ENCODE measurements around the gene PAGE2.

The PAGE2 gene

GRCh38 chrX:55099162-55099561 is 10.3 kb downstream of the PAGE2 start (continued):
- no peak for TF ChIP-seq PATZ1 (CRISPR knock-in tag; IDR thresholded peaks at IDR 0.05; ENCODE audit: borderline replicate concordance)
- no peak for TF ChIP-seq POU6F1 (CRISPR knock-in tag; IDR thresholded peaks at IDR 0.05; ENCODE audit: borderline replicate concordance, low read depth)

GRCh38 chrX:55102754-55103153 is 13.9 kb downstream of the PAGE2 start:
- no peak for ATAC-seq
- TF ChIP-seq ZFP30 (CRISPR knock-in tag; IDR thresholded peaks at IDR 0.05) (no peak), ZNF565 (CRISPR knock-in tag; conservative IDR thresholded peaks at IDR 0.05; ENCODE audit: low read depth) (no peak), ISL1 (CRISPR knock-in tag; IDR thresholded peaks at IDR 0.05) (no peak), RARB (CRISPR knock-in tag; IDR thresholded peaks at IDR 0.05) (no peak), BACH2 (CRISPR knock-in tag; IDR thresholded peaks at IDR 0.05; ENCODE audit: borderline replicate concordance) (no peak), ZC3H10 (CRISPR knock-in tag; IDR thresholded peaks at IDR 0.05) (no peak), PPARA (CRISPR knock-in tag; IDR thresholded peaks at IDR 0.05; ENCODE audit: borderline replicate concordance) (no peak), ESRRG (CRISPR knock-in tag; IDR thresholded peaks at IDR 0.05) (no peak), OSR1 (CRISPR knock-in tag; IDR thresholded peaks at IDR 0.05) (no peak), ZNF70 (CRISPR knock-in tag; IDR thresholded peaks at IDR 0.05) (no peak), ZNF8 (CRISPR knock-in tag; IDR thresholded peaks at IDR 0.05) (no peak)
- TF ChIP-seq, protein P1, sequence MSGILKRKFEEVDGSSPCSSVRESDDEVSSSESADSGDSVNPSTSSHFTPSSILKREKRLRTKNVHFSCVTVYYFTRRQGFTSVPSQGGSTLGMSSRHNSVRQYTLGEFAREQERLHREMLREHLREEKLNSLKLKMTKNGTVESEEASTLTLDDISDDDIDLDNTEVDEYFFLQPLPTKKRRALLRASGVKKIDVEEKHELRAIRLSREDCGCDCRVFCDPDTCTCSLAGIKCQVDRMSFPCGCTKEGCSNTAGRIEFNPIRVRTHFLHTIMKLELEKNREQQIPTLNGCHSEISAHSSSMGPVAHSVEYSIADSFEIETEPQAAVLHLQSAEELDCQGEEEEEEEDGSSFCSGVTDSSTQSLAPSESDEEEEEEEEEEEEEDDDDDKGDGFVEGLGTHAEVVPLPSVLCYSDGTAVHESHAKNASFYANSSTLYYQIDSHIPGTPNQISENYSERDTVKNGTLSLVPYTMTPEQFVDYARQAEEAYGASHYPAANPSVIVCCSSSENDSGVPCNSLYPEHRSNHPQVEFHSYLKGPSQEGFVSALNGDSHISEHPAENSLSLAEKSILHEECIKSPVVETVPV (CRISPR knock-in tag; IDR thresholded peaks at IDR 0.05) = no peak
- TF ChIP-seq, protein P2, sequence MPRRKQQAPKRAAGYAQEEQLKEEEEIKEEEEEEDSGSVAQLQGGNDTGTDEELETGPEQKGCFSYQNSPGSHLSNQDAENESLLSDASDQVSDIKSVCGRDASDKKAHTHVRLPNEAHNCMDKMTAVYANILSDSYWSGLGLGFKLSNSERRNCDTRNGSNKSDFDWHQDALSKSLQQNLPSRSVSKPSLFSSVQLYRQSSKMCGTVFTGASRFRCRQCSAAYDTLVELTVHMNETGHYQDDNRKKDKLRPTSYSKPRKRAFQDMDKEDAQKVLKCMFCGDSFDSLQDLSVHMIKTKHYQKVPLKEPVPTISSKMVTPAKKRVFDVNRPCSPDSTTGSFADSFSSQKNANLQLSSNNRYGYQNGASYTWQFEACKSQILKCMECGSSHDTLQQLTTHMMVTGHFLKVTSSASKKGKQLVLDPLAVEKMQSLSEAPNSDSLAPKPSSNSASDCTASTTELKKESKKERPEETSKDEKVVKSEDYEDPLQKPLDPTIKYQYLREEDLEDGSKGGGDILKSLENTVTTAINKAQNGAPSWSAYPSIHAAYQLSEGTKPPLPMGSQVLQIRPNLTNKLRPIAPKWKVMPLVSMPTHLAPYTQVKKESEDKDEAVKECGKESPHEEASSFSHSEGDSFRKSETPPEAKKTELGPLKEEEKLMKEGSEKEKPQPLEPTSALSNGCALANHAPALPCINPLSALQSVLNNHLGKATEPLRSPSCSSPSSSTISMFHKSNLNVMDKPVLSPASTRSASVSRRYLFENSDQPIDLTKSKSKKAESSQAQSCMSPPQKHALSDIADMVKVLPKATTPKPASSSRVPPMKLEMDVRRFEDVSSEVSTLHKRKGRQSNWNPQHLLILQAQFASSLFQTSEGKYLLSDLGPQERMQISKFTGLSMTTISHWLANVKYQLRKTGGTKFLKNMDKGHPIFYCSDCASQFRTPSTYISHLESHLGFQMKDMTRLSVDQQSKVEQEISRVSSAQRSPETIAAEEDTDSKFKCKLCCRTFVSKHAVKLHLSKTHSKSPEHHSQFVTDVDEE (CRISPR knock-in tag; IDR thresholded peaks at IDR 0.05) = no peak
- TF ChIP-seq, protein P3, sequence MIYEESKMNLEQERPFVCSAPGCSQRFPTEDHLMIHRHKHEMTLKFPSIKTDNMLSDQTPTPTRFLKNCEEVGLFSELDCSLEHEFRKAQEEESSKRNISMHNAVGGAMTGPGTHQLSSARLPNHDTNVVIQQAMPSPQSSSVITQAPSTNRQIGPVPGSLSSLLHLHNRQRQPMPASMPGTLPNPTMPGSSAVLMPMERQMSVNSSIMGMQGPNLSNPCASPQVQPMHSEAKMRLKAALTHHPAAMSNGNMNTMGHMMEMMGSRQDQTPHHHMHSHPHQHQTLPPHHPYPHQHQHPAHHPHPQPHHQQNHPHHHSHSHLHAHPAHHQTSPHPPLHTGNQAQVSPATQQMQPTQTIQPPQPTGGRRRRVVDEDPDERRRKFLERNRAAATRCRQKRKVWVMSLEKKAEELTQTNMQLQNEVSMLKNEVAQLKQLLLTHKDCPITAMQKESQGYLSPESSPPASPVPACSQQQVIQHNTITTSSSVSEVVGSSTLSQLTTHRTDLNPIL (CRISPR knock-in tag; IDR thresholded peaks at IDR 0.05; ENCODE audit: low read depth) = no peak

DNA sequence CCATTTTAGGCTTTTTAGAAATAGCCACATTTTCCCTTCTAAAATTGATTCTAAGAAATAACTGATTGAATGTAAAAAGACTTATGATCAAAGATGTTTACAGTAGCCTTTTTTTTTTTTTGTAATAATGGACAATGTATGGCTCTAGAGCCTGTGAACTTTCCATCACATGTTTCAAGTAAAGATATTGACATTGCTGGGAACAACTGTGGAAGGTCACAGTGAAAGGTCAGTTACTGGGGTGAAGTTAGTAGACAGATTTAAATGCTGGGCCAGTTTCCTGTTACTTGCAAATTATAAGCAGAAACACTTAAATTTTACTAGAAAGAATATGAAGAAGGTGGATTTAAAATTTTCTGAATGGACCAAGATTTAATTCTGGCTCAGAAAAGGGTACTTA is 18.4 kb downstream of the PAGE2 start:
- TF ChIP-seq ZFP3 (CRISPR knock-in tag; IDR thresholded peaks at IDR 0.05) = no peak
- no peak for TF ChIP-seq PPARA (CRISPR knock-in tag; IDR thresholded peaks at IDR 0.05; ENCODE audit: borderline replicate concordance)
- no peak for TF ChIP-seq OSR1 (CRISPR knock-in tag; IDR thresholded peaks at IDR 0.05)
- TF ChIP-seq ZNF565 (CRISPR knock-in tag; conservative IDR thresholded peaks at IDR 0.05; ENCODE audit: low read depth) = no peak
- TF ChIP-seq, protein P2 (CRISPR knock-in tag; IDR thresholded peaks at IDR 0.05) = no peak
- TF ChIP-seq BACH2 (CRISPR knock-in tag; IDR thresholded peaks at IDR 0.05; ENCODE audit: borderline replicate concordance) = no peak
- no peak for TF ChIP-seq ESRRG (CRISPR knock-in tag; IDR thresholded peaks at IDR 0.05)
- no peak for TF ChIP-seq ZC3H10 (CRISPR knock-in tag; IDR thresholded peaks at IDR 0.05)
- no peak for TF ChIP-seq ZNF8 (CRISPR knock-in tag; IDR thresholded peaks at IDR 0.05)
- TF ChIP-seq ZFP30 (CRISPR knock-in tag; IDR thresholded peaks at IDR 0.05) = no peak
- TF ChIP-seq TOX (CRISPR knock-in tag; IDR thresholded peaks at IDR 0.05; ENCODE audit: borderline replicate concordance) = no peak
- TF ChIP-seq GLIS3 (CRISPR knock-in tag; IDR thresholded peaks at IDR 0.05) = no peak
- TF ChIP-seq ISL1 (CRISPR knock-in tag; IDR thresholded peaks at IDR 0.05) = no peak
- no peak for TF ChIP-seq SNAI2 (CRISPR knock-in tag; IDR thresholded peaks at IDR 0.05)
- TF ChIP-seq, protein P3 (CRISPR knock-in tag; IDR thresholded peaks at IDR 0.05; ENCODE audit: low read depth) = no peak
- TF ChIP-seq, protein P1 (CRISPR knock-in tag; IDR thresholded peaks at IDR 0.05) = no peak
- TF ChIP-seq CSDC2 (CRISPR knock-in tag; IDR thresholded peaks at IDR 0.05) = no peak
- no peak for TF ChIP-seq TCF4 (CRISPR knock-in tag; IDR thresholded peaks at IDR 0.05; ENCODE audit: borderline replicate concordance)
- no peak for TF ChIP-seq RARB (CRISPR knock-in tag; IDR thresholded peaks at IDR 0.05)
- no peak for ATAC-seq

Data from SK-N-SH treated with all-trans-retinoic acid at 6 μM for 48 hours (cell line).